Activated T-cell treated with anti-CD3 and anti-CD28 coated beads, Interleukin-2, amount 50 U/mL, for 1 hour (primary cell): ENCODE measurements around the gene ADGRE1.

Experiments used
- DNase-seq: peaks from one replicate; pipeline ENCODE4 v3.0.0-alpha.2; 2020

Gene ADGRE1

GRCh38 chr19:6963244-6963852 lies 76.0 kb downstream of the ADGRE1 start:
- no peak for DNase-seq

GRCh38 chr19:6963937-6964336 lies 76.6 kb downstream of the ADGRE1 start:
- DNase-seq = peak; percentile 46

DNA sequence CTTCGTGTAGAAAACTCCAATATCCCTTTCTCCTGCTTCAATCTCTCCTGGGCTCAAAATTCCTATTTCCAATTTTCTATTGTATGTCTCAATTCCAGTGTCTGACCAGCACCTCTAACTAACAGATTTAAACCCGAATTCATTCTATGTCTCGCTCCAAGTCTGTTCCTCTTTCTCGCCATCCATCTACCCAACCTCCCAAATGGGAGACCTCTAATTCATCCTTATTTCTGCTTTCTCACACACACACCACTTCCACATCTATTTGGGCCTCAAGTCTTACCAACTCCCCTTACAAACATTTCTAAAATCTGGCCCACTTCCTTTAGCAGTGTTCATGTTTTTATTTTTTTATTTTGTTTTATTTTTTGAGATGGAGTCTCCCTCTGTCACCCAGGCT lies 80.6 kb downstream of the ADGRE1 start:
- no peak for DNase-seq

- no peak for DNase-seq
These were observed 82.1 kb downstream of the ADGRE1 start for GRCh38 chr19:6969490-6969889.

DNA sequence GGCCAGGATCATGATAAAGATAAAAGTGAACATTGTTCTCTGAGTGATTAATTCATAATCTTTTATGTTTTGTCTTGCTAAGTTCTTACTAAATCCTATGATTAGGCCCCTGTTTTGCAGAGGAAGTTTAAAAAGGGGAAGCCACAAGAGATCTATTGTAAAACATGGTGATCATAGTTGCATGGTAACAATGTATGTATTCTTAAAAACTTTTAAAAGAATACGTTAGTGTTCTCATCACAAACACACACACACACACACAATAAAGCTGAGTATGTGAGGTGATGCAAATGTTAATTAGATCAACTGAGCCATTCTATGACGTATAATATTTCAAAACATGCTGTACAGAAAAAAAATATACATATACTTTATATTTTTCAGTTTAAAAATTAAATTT lies 82.6 kb downstream of the ADGRE1 start:
- DNase-seq = no peak

DNA sequence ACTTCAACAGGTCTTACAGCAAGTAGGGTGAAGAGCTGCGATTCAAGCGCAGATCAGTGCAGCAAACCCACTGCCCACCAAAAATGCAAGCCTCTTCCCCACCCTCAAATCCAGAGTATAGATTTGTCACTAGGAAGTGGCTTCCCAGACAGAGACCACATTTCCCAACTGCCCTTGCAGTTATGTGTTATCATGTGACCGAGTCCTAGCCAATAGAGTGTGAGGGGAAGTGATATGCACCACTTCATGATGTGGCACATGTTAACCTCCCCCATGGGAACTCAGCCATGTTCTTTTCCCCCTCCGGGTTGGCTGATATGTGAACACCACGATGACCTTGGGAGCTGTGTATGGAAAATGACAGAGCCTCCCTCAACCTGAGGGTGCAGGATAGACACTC lies 83.1 kb downstream of the ADGRE1 start:
- DNase-seq = no peak

GRCh38 chr19:6971366-6971765 lies 84.0 kb downstream of the ADGRE1 start:
- no peak for DNase-seq

GRCh38 chr19:6976197-6976596 lies 88.8 kb downstream of the ADGRE1 start:
- DNase-seq = no peak

- no peak for DNase-seq
These were observed 92.0 kb downstream of the ADGRE1 start for GRCh38 chr19:6979399-6979798.

- DNase-seq = no peak
These were observed 96.1 kb downstream of the ADGRE1 start for GRCh38 chr19:6983448-6983847.

DNA sequence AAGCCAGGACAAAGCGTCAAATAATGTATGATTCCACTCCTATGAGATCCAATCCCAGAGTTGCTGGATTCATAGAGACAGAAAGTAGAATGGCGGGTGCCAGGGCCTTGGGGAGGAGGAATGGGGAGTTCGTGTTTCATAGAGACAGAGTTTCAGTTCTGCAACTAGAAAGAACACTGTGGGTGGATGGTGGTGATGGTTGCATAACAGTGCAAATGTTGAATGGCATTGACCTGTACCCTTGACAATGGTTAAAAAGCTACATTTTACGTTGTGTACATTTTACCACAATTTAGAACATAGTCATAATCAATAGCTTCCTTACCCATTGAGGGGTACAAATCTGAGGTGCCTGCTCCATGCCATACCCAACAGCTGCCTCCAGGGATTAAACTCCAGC lies 100.5 kb downstream of the ADGRE1 start:
- DNase-seq = no peak

GRCh38 chr19:6988257-6988656 lies 100.9 kb downstream of the ADGRE1 start:
- no peak for DNase-seq
